Esophagus squamous epithelium (tissue), 4 donors: ENCODE results near the gene SLC6A9.

Experiments
- CTCF ChIP-seq, 6 experiments: fragments of 450-650 bp in 4 of 6; fragments of 200-600 bp in 2 of 6; sonication (generic) in 2 of 6; IDR thresholded peaks; one replicate each; pipeline ENCODE4 v1.5.1; 2016 to 2019; ENCODE audit warnings: antibody characterized with exemption in 6 of 6, mild to moderate bottlenecking in 4 of 6, moderate library complexity in 4 of 6
- POLR2A ChIP-seq, 4 donors: fragments of 450-650 bp; IDR thresholded peaks; one replicate each; pipeline ENCODE4 v1.6.1; 2017; ENCODE audit warnings: antibody characterized with exemption in 4 of 4, mild to moderate bottlenecking in 4 of 4, moderate library complexity in 3 of 4

- TF ChIP-seq CTCF (IDR thresholded peaks at IDR 0.05) (no peak), POLR2A (IDR thresholded peaks at IDR 0.05) (no peak)
These were observed 67.4 kb downstream of the SLC6A9 start for GRCh38 chr1:43963890-43964289.
